Osteoblast (primary cell): ENCODE measurements around the gene ZNF846. TPM values are rescaled to one million over a fixed set of nuclear protein-coding genes. Genes with fewer than 3 reads are reported as not detected.
"Not testable (repeated sequence)": the region's sequence is repeated elsewhere in the genome, so short reads cannot be mapped to it uniquely, and the experiment has no call there.

ENCODE experiments used
- DNase-seq: peaks from one replicate; pipeline ENCODE4 v3.0.0; 2011; ENCODE audit warnings: low spot score, mixed read lengths; ENCODE audit not compliant: insufficient read length; ENCODE audit errors: missing footprints
- H2AFZ ChIP-seq: 2 replicates; pipeline ENCODE4 v1.6.0; 2011; ENCODE audit warnings: mild to moderate bottlenecking, low read length
- H3K27ac ChIP-seq: 2 replicates; pipeline ENCODE4 v1.5.1; 2011; ENCODE audit warnings: mild to moderate bottlenecking, low read depth, low read length, moderate library complexity
- H3K27me3 ChIP-seq: 2 replicates; pipeline ENCODE4 v1.6.0; 2012; ENCODE audit warnings: mild to moderate bottlenecking, control low read depth, inconsistent platforms, low read length, moderate library complexity; ENCODE audit not compliant: insufficient read depth
- H3K36me3 ChIP-seq: 2 replicates; pipeline ENCODE4 v1.5.1; 2011; ENCODE audit warnings: mild to moderate bottlenecking, low read length, control low read depth, moderate library complexity; ENCODE audit not compliant: insufficient read depth
- H3K4me1 ChIP-seq: 2 replicates; pipeline ENCODE4 v1.5.1; 2011; ENCODE audit warnings: mild to moderate bottlenecking, low read length, control low read depth, moderate library complexity; ENCODE audit not compliant: insufficient read depth
- H3K4me2 ChIP-seq: 2 replicates; pipeline ENCODE4 v1.6.0; 2011; ENCODE audit warnings: mild to moderate bottlenecking, low read length; ENCODE audit not compliant: insufficient read depth
- H3K4me3 ChIP-seq: fragments of 200-600 bp; sonication (generic); 3 replicates; pipeline ENCODE4 v1.5.1; 2012; ENCODE audit warnings: mild to moderate bottlenecking, low read length, inconsistent platforms; ENCODE audit not compliant: insufficient read depth
- H3K79me2 ChIP-seq: 2 replicates; pipeline ENCODE4 v1.6.0; 2012; ENCODE audit warnings: mild to moderate bottlenecking, low read length, control low read depth, inconsistent platforms; ENCODE audit not compliant: insufficient read depth
- H3K9me3 ChIP-seq: 2 replicates; pipeline ENCODE4 v1.5.1; 2011; ENCODE audit warnings: low read depth, low read length, control low read depth
- H4K20me1 ChIP-seq: 2 replicates; pipeline ENCODE4 v1.6.0; 2012; ENCODE audit warnings: mild to moderate bottlenecking, low read length, control low read depth; ENCODE audit not compliant: insufficient read depth
- CTCF ChIP-seq: IDR thresholded peaks from 2 replicates; pipeline ENCODE4 v1.5.1; 2011; ENCODE audit warnings: mild to moderate bottlenecking, low read depth, low read length, moderate library complexity; ENCODE audit errors: extremely low read depth
- total RNA-seq: library from RNA; depleted of rRNA; stranded (reverse); fragments of >200 nt; gene quantifications from 2 replicates; pipeline ENCODE4 v1.2.3, GENCODE V29; 2012

Gene ZNF846
- total RNA-seq, 1 donor = 17.7 TPM

- no peaks in the 10 kb centered on the region for H4K20me1 ChIP-seq
- H3K27ac ChIP-seq = no peak overlapping the region
- H3K4me2 ChIP-seq = no peak overlapping the region
- H3K36me3 ChIP-seq = no peaks in the 10 kb centered on the region
- no peaks in the 10 kb centered on the region for H3K79me2 ChIP-seq
- no peak overlapping the region for H2AFZ ChIP-seq
- TF ChIP-seq CTCF = no peak
- H3K4me3 ChIP-seq = no peak overlapping the region
- no peaks in the 10 kb centered on the region for H3K4me1 ChIP-seq
- H3K9me3 ChIP-seq = peaks cover 7% of the 10 kb centered on the region
- no peak for DNase-seq
- H3K27me3 ChIP-seq = no peaks in the 10 kb centered on the region
Measured at GRCh38 chr19:9727644-9728043, 40.9 kb downstream of the ZNF846 start.

GRCh38 chr19:9725508-9726201, 42.9 kb downstream of the ZNF846 start:
- H3K27ac ChIP-seq = not testable (repeated sequence)

GRCh38 chr19:9724157-9724556, 44.4 kb downstream of the ZNF846 start:
- Histone ChIP-seq H3K79me2 (no peaks in the 10 kb centered on the region), H3K9me3 (peaks cover 7% of the 10 kb centered on the region), H3K4me3 (no peak overlapping the region), H3K36me3 (no peaks in the 10 kb centered on the region), H3K27me3 (no peaks in the 10 kb centered on the region), H4K20me1 (no peaks in the 10 kb centered on the region), H2AFZ (no peak overlapping the region), H3K4me1 (no peaks in the 10 kb centered on the region), H3K4me2 (no peak overlapping the region), H3K27ac (no peak overlapping the region)
- TF ChIP-seq CTCF = no peak
- no peak for DNase-seq

More at GRCh38 chr19:9725508-9726201, 42.9 kb downstream of the ZNF846 start:
- not testable (repeated sequence) for H3K9me3 ChIP-seq, H3K79me2 ChIP-seq, H4K20me1 ChIP-seq, H2AFZ ChIP-seq, H3K4me2 ChIP-seq, H3K36me3 ChIP-seq, H3K4me3 ChIP-seq, DNase-seq, H3K4me1 ChIP-seq, H3K27me3 ChIP-seq

GRCh38 chr19:9721861-9722260, 46.7 kb downstream of the ZNF846 start:
- no peak for TF ChIP-seq CTCF
- Histone ChIP-seq H2AFZ (no peak overlapping the region), H3K27me3 (no peaks in the 10 kb centered on the region), H3K4me2 (no peak overlapping the region), H3K36me3 (no peaks in the 10 kb centered on the region), H3K4me3 (no peak overlapping the region), H3K4me1 (no peaks in the 10 kb centered on the region), H3K9me3 (peaks cover 7% of the 10 kb centered on the region), H3K79me2 (no peaks in the 10 kb centered on the region), H3K27ac (no peak overlapping the region), H4K20me1 (no peaks in the 10 kb centered on the region)
- DNase-seq = no peak
